Fibroblast of lung (primary cell): Measurements from ENCODE around the gene SUV39H2. TPM values are rescaled to one million over a fixed set of nuclear protein-coding genes. Genes with fewer than 3 reads are reported as not detected.
"Not testable (repeated sequence)": the region's sequence is repeated elsewhere in the genome, so short reads cannot be mapped to it uniquely, and the experiment has no call there.

ENCODE experiments used
- DNase-seq, 2 donors: peaks; one replicate each; pipeline versions ENCODE4 v3.0.0 to v3.0.0-alpha.2; 2010; ENCODE audit warnings: low read depth in 2 of 2
- H2AFZ ChIP-seq: 2 replicates; pipeline ENCODE4 v1.5.1; 2012; ENCODE audit warnings: low read length, control low read depth, inconsistent platforms
- H3K27ac ChIP-seq: 2 replicates; pipeline ENCODE4 v1.5.1; 2011; ENCODE audit warnings: low read length, control low read depth; ENCODE audit not compliant: insufficient read depth
- H3K27me3 ChIP-seq: 2 replicates; pipeline ENCODE4 v1.5.1; 2011; ENCODE audit warnings: mild to moderate bottlenecking, low read length; ENCODE audit not compliant: control insufficient read depth, insufficient read depth
- H3K36me3 ChIP-seq: 2 replicates; pipeline ENCODE4 v1.5.1; 2011; ENCODE audit warnings: low read length; ENCODE audit not compliant: control insufficient read depth, insufficient read depth
- H3K4me1 ChIP-seq: 2 replicates; pipeline ENCODE4 v1.5.1; 2011; ENCODE audit warnings: low read length; ENCODE audit not compliant: control insufficient read depth, insufficient read depth; ENCODE audit errors: extremely low read depth
- H3K4me2 ChIP-seq: 2 replicates; pipeline ENCODE4 v1.5.1; 2011; ENCODE audit warnings: low read length, control low read depth; ENCODE audit not compliant: insufficient read depth; ENCODE audit errors: extremely low read depth
- H3K4me3 ChIP-seq, 4 experiments: fragments of 200-600 bp in 1 of 4; sonication (generic) in 1 of 4; replicated peaks in 1 of 4; 2 replicates each; pipeline ENCODE4 v1.5.1; 2011 to 2016; ENCODE audit warnings: low read length in 4 of 4, low read depth in 3 of 4, mild to moderate bottlenecking in 3 of 4, control low read depth in 2 of 4, inconsistent platforms in 1 of 4, mixed read lengths in 1 of 4; ENCODE audit not compliant: insufficient read depth in 1 of 4; ENCODE audit errors: control extremely low read depth in 1 of 4
- H3K79me2 ChIP-seq: 2 replicates; pipeline ENCODE4 v1.5.1; 2012; ENCODE audit warnings: mild to moderate bottlenecking, low read length, inconsistent platforms; ENCODE audit not compliant: control insufficient read depth, insufficient read depth
- H3K9ac ChIP-seq: 2 replicates; pipeline ENCODE4 v1.5.1; 2011; ENCODE audit warnings: mild to moderate bottlenecking, low read length, control low read depth; ENCODE audit not compliant: insufficient read depth
- H3K9me3 ChIP-seq: 2 replicates; pipeline ENCODE4 v1.5.1; 2012; ENCODE audit warnings: low read depth, low read length; ENCODE audit not compliant: control insufficient read depth, insufficient read depth
- H4K20me1 ChIP-seq: 2 replicates; pipeline ENCODE4 v1.5.1; 2011; ENCODE audit warnings: low read length; ENCODE audit not compliant: control insufficient read depth, insufficient read depth; ENCODE audit errors: extremely low read depth
- EZH2 ChIP-seq: IDR thresholded peaks from 2 replicates; pipeline ENCODE4 v1.5.1; 2012; ENCODE audit warnings: low read length, control low read depth, mild to moderate bottlenecking; ENCODE audit errors: missing control alignments
- polyA plus RNA-seq, 2 donors: library from polyadenylated mRNA; depleted of rRNA in 1 of 2; stranded (reverse) in 1 of 2; unstranded in 1 of 2; fragments of >200 nt; gene quantifications; 2 replicates each; pipeline ENCODE4 v1.2.1, GENCODE V29; 2011 to 2012; ENCODE audit warnings: missing spikeins in 1 of 2
- total RNA-seq: library from RNA; depleted of rRNA; stranded (reverse); fragments of >200 nt; gene quantifications from 2 replicates; pipeline ENCODE4 v1.2.1, GENCODE V29; 2014
- TF ChIP-seq, protein P1 (sequence below), 2 donors: IDR thresholded peaks in 1 of 2; conservative IDR thresholded peaks in 1 of 2; 1 replicate in 1 of 2; 2 replicates in 1 of 2; pipeline ENCODE4 v1.5.1; 2011 to 2012; ENCODE audit warnings: low read length in 2 of 2, control low read depth in 1 of 2, inconsistent platforms in 1 of 2, low read depth in 1 of 2, mild to moderate bottlenecking in 1 of 2

The SUV39H2 gene
- total and polyA plus RNA-seq, 2 donors (not counting 1 experiment from before 2014, with no cell fraction given) = 8.1 to 9.9 TPM

GRCh38 chr10:14859775-14860174 lies 18.9 kb upstream of the SUV39H2 start:
- Histone ChIP-seq H2AFZ (no peak overlapping the region), H3K4me2 (no peak overlapping the region), H3K27ac (no peak overlapping the region), H3K79me2 (no peaks in the 10 kb centered on the region), H3K4me3 (no peak overlapping the region), H4K20me1 (no peaks in the 10 kb centered on the region), H3K9ac (no peak overlapping the region), H3K36me3 (no peaks in the 10 kb centered on the region), H3K9me3 (no peaks in the 10 kb centered on the region), H3K4me1 (no peaks in the 10 kb centered on the region), H3K27me3 (no peaks in the 10 kb centered on the region)
- TF ChIP-seq, protein P1, sequence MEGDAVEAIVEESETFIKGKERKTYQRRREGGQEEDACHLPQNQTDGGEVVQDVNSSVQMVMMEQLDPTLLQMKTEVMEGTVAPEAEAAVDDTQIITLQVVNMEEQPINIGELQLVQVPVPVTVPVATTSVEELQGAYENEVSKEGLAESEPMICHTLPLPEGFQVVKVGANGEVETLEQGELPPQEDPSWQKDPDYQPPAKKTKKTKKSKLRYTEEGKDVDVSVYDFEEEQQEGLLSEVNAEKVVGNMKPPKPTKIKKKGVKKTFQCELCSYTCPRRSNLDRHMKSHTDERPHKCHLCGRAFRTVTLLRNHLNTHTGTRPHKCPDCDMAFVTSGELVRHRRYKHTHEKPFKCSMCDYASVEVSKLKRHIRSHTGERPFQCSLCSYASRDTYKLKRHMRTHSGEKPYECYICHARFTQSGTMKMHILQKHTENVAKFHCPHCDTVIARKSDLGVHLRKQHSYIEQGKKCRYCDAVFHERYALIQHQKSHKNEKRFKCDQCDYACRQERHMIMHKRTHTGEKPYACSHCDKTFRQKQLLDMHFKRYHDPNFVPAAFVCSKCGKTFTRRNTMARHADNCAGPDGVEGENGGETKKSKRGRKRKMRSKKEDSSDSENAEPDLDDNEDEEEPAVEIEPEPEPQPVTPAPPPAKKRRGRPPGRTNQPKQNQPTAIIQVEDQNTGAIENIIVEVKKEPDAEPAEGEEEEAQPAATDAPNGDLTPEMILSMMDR (conservative IDR thresholded peaks at IDR 0.05 in 1 of 2, IDR thresholded peaks at IDR 0.05 in 1 of 2; ENCODE audit: low read depth in 1 of 2, low read length in 2 of 2) = no peak
- no peak for TF ChIP-seq EZH2
- peak in 1 of 2 donors; percentile 23 for DNase-seq

DNA sequence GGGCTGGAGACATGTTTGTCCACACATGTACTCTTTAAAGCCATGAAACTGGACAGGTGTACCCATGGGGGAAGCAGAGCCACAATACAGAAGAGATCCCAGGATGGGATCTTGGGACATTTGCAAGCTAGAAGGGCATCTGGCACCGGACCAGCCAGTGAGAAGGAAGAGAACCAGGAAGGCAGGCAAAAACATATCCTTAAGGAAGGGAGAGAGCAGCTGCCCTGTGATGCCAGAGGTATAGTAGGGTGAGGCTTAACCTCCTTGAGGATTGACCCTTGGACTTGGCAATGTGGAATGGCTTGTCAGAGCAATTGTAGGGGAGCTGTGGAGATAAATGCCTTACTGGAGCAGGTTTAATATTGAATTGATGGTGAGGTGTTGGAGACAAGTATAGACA lies 17.9 kb upstream of the SUV39H2 start:
- Histone ChIP-seq H3K27ac (no peak overlapping the region), H3K36me3 (no peaks in the 10 kb centered on the region), H3K9ac (no peak overlapping the region)

GRCh38 chr10:14864466-14864865 lies 14.2 kb upstream of the SUV39H2 start:
- not testable (repeated sequence) for H3K4me3 ChIP-seq, H3K79me2 ChIP-seq, H2AFZ ChIP-seq, H3K4me2 ChIP-seq, H3K9me3 ChIP-seq, H4K20me1 ChIP-seq, DNase-seq, H3K36me3 ChIP-seq, H3K27me3 ChIP-seq, H3K27ac ChIP-seq, H3K4me1 ChIP-seq, H3K9ac ChIP-seq

More for the DNA sequence above, 17.9 kb upstream of the SUV39H2 start:
- H2AFZ ChIP-seq = no peak overlapping the region
- H3K79me2 ChIP-seq = no peaks in the 10 kb centered on the region
- no peaks in the 10 kb centered on the region for H3K9me3 ChIP-seq
- H3K27me3 ChIP-seq = no peaks in the 10 kb centered on the region
- no peaks in the 10 kb centered on the region for H4K20me1 ChIP-seq
- H3K4me2 ChIP-seq = no peak overlapping the region
- H3K4me1 ChIP-seq = no peaks in the 10 kb centered on the region
- no peak for DNase-seq
- H3K4me3 ChIP-seq = no peak overlapping the region
- no peak for TF ChIP-seq EZH2
- TF ChIP-seq, protein P1 (conservative IDR thresholded peaks at IDR 0.05 in 1 of 2, IDR thresholded peaks at IDR 0.05 in 1 of 2; ENCODE audit: low read depth in 1 of 2, low read length in 2 of 2) = no peak

DNA sequence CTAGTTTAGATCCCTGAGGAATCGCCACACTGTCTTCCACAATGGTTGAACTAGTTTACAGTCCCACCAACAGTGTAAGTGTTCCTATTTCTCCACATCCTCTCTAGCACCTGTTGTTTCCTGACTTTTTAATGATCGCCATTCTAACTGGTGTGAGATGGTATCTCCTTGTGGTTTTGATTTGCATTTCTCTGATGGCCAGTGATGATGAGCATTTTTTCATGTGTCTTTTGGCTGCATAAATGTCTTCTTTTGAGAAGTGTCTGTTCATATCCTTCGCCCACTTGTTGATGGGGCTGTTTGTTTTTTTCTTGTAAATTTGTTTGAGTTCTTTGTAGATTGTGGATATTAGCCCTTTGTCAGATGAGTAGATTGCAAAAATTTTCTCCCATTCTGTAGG lies 13.8 kb upstream of the SUV39H2 start:
- H3K36me3 ChIP-seq = not testable (repeated sequence)

More for the DNA sequence above, 13.8 kb upstream of the SUV39H2 start:
- H3K4me1 ChIP-seq, H3K4me2 ChIP-seq, H2AFZ ChIP-seq, H3K27me3 ChIP-seq, H4K20me1 ChIP-seq, H3K9ac ChIP-seq, H3K4me3 ChIP-seq, H3K79me2 ChIP-seq, H3K9me3 ChIP-seq, H3K27ac ChIP-seq, DNase-seq: not testable (repeated sequence)
